ENCODE data around the gene WAC. TPM values are rescaled to one million over a fixed set of nuclear protein-coding genes. Genes with fewer than 3 reads are reported as not detected.
"Not testable (repeated sequence)": the region's sequence is repeated elsewhere in the genome, so short reads cannot be mapped to it uniquely, and the experiment has no call there.

The WAC gene
- polyA plus RNA-seq, 3 donors, result 26.7 to 47.2 (median 39.8) TPM

GRCh38 chr10:28587970-28588290, 55.0 kb downstream of the WAC start:
- H3K27ac ChIP-seq (ENCODE audit: low read depth, low read length), result no peak overlapping the region
- WGBS, 3 donors, result 3 to 9% (median 5%) methylated on average over 1 of the region's 1 CpG

- WGBS, 3 donors, result 80 to 100% (median 98%) methylated on average over 1 of the region's 1 CpG
- H3K27ac ChIP-seq (ENCODE audit: low read depth, low read length), result no peak overlapping the region
Observed at GRCh38 chr10:28592953-28593352, 60.0 kb downstream of the WAC start.

GRCh38 chr10:28593811-28594210, 60.9 kb downstream of the WAC start:
- no peak overlapping the region for H3K27ac ChIP-seq (ENCODE audit: low read depth, low read length)
- WGBS, 3 donors, result 49 to 74% (median 67%) methylated on average over 2 of the region's 2 CpGs

- no peak overlapping the region for H3K27ac ChIP-seq (ENCODE audit: low read depth, low read length)
- WGBS, 3 donors, result 82 to 89% (median 89%) methylated on average over 5 of the region's 5 CpGs
Observed at GRCh38 chr10:28594406-28594805, 61.5 kb downstream of the WAC start.

- 74 to 83% (median 82%) methylated on average over 3 of the region's 3 CpGs for WGBS, 3 donors
- no peak overlapping the region for H3K27ac ChIP-seq (ENCODE audit: low read depth, low read length)
Observed at GRCh38 chr10:28595613-28596012, 62.7 kb downstream of the WAC start.

- 70 to 88% (median 77%) methylated on average over 2 of the region's 2 CpGs for WGBS, 3 donors
- H3K27ac ChIP-seq (ENCODE audit: low read depth, low read length), result no peak overlapping the region
Observed at GRCh38 chr10:28600056-28600455, 67.1 kb downstream of the WAC start.

- 86 to 96% (median 94%) methylated on average over 4 of the region's 4 CpGs for WGBS, 3 donors
- H3K27ac ChIP-seq (ENCODE audit: low read depth, low read length), result no peak overlapping the region
Observed at GRCh38 chr10:28601012-28601411, 68.1 kb downstream of the WAC start.

- 64 to 76% (median 70%) methylated on average over 12 of the region's 12 CpGs for WGBS, 3 donors
- H3K27ac ChIP-seq (ENCODE audit: low read depth, low read length), result no peak overlapping the region
Observed at GRCh38 chr10:28604567-28605536, 71.9 kb downstream of the WAC start.

GRCh38 chr10:28606568-28606967, 73.7 kb downstream of the WAC start:
- H3K27ac ChIP-seq (ENCODE audit: low read depth, low read length), result no peak overlapping the region
- WGBS, 3 donors, result 85 to 94% (median 92%) methylated on average over 2 of the region's 2 CpGs

- not testable (repeated sequence) for H3K27ac ChIP-seq (ENCODE audit: low read depth, low read length)
- 60 to 84% (median 83%) methylated on average over 3 of the region's 3 CpGs for WGBS, 3 donors
Observed at GRCh38 chr10:28609636-28610035, 76.7 kb downstream of the WAC start.

- WGBS, 3 donors, result 97 to 99% (median 97%) methylated on average over 6 of the region's 6 CpGs
- no peak overlapping the region for H3K27ac ChIP-seq (ENCODE audit: low read depth, low read length)
Observed at GRCh38 chr10:28612877-28613276, 80.0 kb downstream of the WAC start.

GRCh38 chr10:28616514-28616913, 83.6 kb downstream of the WAC start:
- WGBS, 3 donors, result 40 to 90% (median 83%) methylated on average over 2 of the region's 2 CpGs
- no peak overlapping the region for H3K27ac ChIP-seq (ENCODE audit: low read depth, low read length)

- WGBS, 3 donors, result 68 to 93% (median 72%) methylated on average over 4 of the region's 4 CpGs
- no peak overlapping the region for H3K27ac ChIP-seq (ENCODE audit: low read depth, low read length)
Observed at GRCh38 chr10:28619455-28619854, 86.5 kb downstream of the WAC start.

- H3K27ac ChIP-seq (ENCODE audit: low read depth, low read length), result no peak overlapping the region
- 49 to 79% (median 51%) methylated on average over 2 of the region's 2 CpGs for WGBS, 3 donors
Observed at GRCh38 chr10:28620251-28620650, 87.3 kb downstream of the WAC start.

GRCh38 chr10:28623483-28623882, 90.6 kb downstream of the WAC start:
- 81 to 86% (median 85%) methylated on average over 7 of the region's 7 CpGs for WGBS, 3 donors

GRCh38 chr10:28624351-28624750, 91.4 kb downstream of the WAC start:
- H3K27ac ChIP-seq (ENCODE audit: low read depth, low read length), result no peak overlapping the region
- WGBS, 3 donors, result 74 to 85% (median 81%) methylated on average over 3 of the region's 3 CpGs

More at GRCh38 chr10:28623483-28623882, 90.6 kb downstream of the WAC start:
- H3K27ac ChIP-seq (ENCODE audit: low read depth, low read length), result no peak overlapping the region

- no peak overlapping the region for H3K27ac ChIP-seq (ENCODE audit: low read depth, low read length)
- 43 to 49% (median 45%) methylated on average over 3 of the region's 3 CpGs for WGBS, 3 donors
Observed at GRCh38 chr10:28627102-28627501, 94.2 kb downstream of the WAC start.

GRCh38 chr10:28628184-28628893, 95.4 kb downstream of the WAC start:
- no peak overlapping the region for H3K27ac ChIP-seq (ENCODE audit: low read depth, low read length)
- WGBS, 3 donors, result 26 to 33% (median 28%) methylated on average over 15 of the region's 15 CpGs

- WGBS, 3 donors, result 82 to 88% (median 84%) methylated on average over 5 of the region's 5 CpGs
- no peak overlapping the region for H3K27ac ChIP-seq (ENCODE audit: low read depth, low read length)
Observed at GRCh38 chr10:28631896-28632583, 99.1 kb downstream of the WAC start.

Data from adipose tissue (tissue), 3 donors.